ENCODE measurements around the gene SAT1.

SAT1 gene

GRCh38 chrX:23803931-23804381, 21.0 kb downstream of the SAT1 start:
- H3K4me1 ChIP-seq, result peaks cover 6% of the 10 kb centered on the region
- TF ChIP-seq Cebpa-rat (IDR thresholded peaks at IDR 0.05), result peak; percentile 96
- H3K9ac ChIP-seq, result no peak overlapping the region
- no peaks in the 10 kb centered on the region for H3K36me3 ChIP-seq
- no peaks in the 10 kb centered on the region for H3K9me3 ChIP-seq
- no peaks in the 10 kb centered on the region for H3K27me3 ChIP-seq
- no peak overlapping the region for H3K4me2 ChIP-seq
- no peak overlapping the region for H3K4me3 ChIP-seq
- no peak overlapping the region for H3K27ac ChIP-seq
- no peaks in the 10 kb centered on the region for H4K20me1 ChIP-seq

- Histone ChIP-seq H3K9ac (no peak overlapping the region), H3K27ac (no peak overlapping the region), H4K20me1 (no peaks in the 10 kb centered on the region), H3K36me3 (no peaks in the 10 kb centered on the region), H3K9me3 (no peaks in the 10 kb centered on the region), H3K4me1 (peaks cover 6% of the 10 kb centered on the region), H3K4me3 (no peak overlapping the region), H3K4me2 (no peak overlapping the region), H3K27me3 (no peaks in the 10 kb centered on the region)
- no peak for TF ChIP-seq Cebpa-rat (IDR thresholded peaks at IDR 0.05)
These were observed 21.6 kb downstream of the SAT1 start for GRCh38 chrX:23804578-23804977.

GRCh38 chrX:23805389-23805788, 22.4 kb downstream of the SAT1 start:
- H3K27me3 ChIP-seq, result no peaks in the 10 kb centered on the region
- peaks cover 6% of the 10 kb centered on the region for H3K4me1 ChIP-seq
- H3K36me3 ChIP-seq, result no peaks in the 10 kb centered on the region
- H4K20me1 ChIP-seq, result no peaks in the 10 kb centered on the region
- H3K4me3 ChIP-seq, result no peak overlapping the region
- H3K9me3 ChIP-seq, result no peaks in the 10 kb centered on the region
- H3K27ac ChIP-seq, result no peak overlapping the region
- H3K9ac ChIP-seq, result no peak overlapping the region
- no peak for TF ChIP-seq Cebpa-rat (IDR thresholded peaks at IDR 0.05)
- no peak overlapping the region for H3K4me2 ChIP-seq

- H3K4me3 ChIP-seq, result no peak overlapping the region
- no peaks in the 10 kb centered on the region for H3K36me3 ChIP-seq
- H3K9me3 ChIP-seq, result peaks cover 10% of the 10 kb centered on the region; the same call in 1 of the 2 replicates
- H3K4me1 ChIP-seq, result no peaks in the 10 kb centered on the region
- H4K20me1 ChIP-seq, result no peaks in the 10 kb centered on the region
- no peak overlapping the region for H3K27ac ChIP-seq
- no peaks in the 10 kb centered on the region for H3K27me3 ChIP-seq
- no peak for TF ChIP-seq Cebpa-rat (IDR thresholded peaks at IDR 0.05)
- no peak overlapping the region for H3K4me2 ChIP-seq
- no peak overlapping the region for H3K9ac ChIP-seq
These were observed 27.3 kb downstream of the SAT1 start for GRCh38 chrX:23810279-23810678.

GRCh38 chrX:23811108-23811651, 28.2 kb downstream of the SAT1 start:
- Histone ChIP-seq H3K9ac (no peak overlapping the region), H3K27me3 (no peaks in the 10 kb centered on the region), H4K20me1 (no peaks in the 10 kb centered on the region), H3K4me3 (no peak overlapping the region), H3K4me1 (no peaks in the 10 kb centered on the region), H3K4me2 (no peak overlapping the region), H3K27ac (no peak overlapping the region), H3K9me3 (peaks cover 10% of the 10 kb centered on the region; the same call in 1 of the 2 replicates), H3K36me3 (no peaks in the 10 kb centered on the region)
- no peak for TF ChIP-seq Cebpa-rat (IDR thresholded peaks at IDR 0.05)

GRCh38 chrX:23811656-23812055, 28.7 kb downstream of the SAT1 start:
- no peak overlapping the region for H3K4me3 ChIP-seq
- no peak overlapping the region for H3K9ac ChIP-seq
- no peak overlapping the region for H3K27ac ChIP-seq
- no peaks in the 10 kb centered on the region for H4K20me1 ChIP-seq
- no peaks in the 10 kb centered on the region for H3K27me3 ChIP-seq
- no peak for TF ChIP-seq Cebpa-rat (IDR thresholded peaks at IDR 0.05)
- H3K4me2 ChIP-seq, result no peak overlapping the region
- no peaks in the 10 kb centered on the region for H3K4me1 ChIP-seq
- no peaks in the 10 kb centered on the region for H3K36me3 ChIP-seq
- H3K9me3 ChIP-seq, result peaks cover 10% of the 10 kb centered on the region; the same call in 1 of the 2 replicates

- Histone ChIP-seq H3K9ac (no peak overlapping the region), H3K4me2 (no peak overlapping the region), H3K4me3 (no peak overlapping the region), H3K27me3 (no peaks in the 10 kb centered on the region), H3K9me3 (peaks cover 10% of the 10 kb centered on the region; the same call in 1 of the 2 replicates), H3K27ac (no peak overlapping the region), H3K36me3 (no peaks in the 10 kb centered on the region), H3K4me1 (no peaks in the 10 kb centered on the region), H4K20me1 (no peaks in the 10 kb centered on the region)
- no peak for TF ChIP-seq Cebpa-rat (IDR thresholded peaks at IDR 0.05)
These were observed 30.8 kb downstream of the SAT1 start for GRCh38 chrX:23813808-23814207.

GRCh38 chrX:23815376-23815775, 32.4 kb downstream of the SAT1 start:
- Histone ChIP-seq H3K9ac (no peak overlapping the region), H3K4me3 (no peak overlapping the region), H3K36me3 (no peaks in the 10 kb centered on the region)

GRCh38 chrX:23816179-23816578, 33.2 kb downstream of the SAT1 start:
- Histone ChIP-seq H3K4me1 (no peaks in the 10 kb centered on the region), H3K4me3 (no peak overlapping the region), H3K9ac (no peak overlapping the region), H3K27ac (no peak overlapping the region), H3K4me2 (no peak overlapping the region), H3K27me3 (no peaks in the 10 kb centered on the region), H3K36me3 (no peaks in the 10 kb centered on the region), H4K20me1 (no peaks in the 10 kb centered on the region), H3K9me3 (peaks cover 10% of the 10 kb centered on the region; the same call in 1 of the 2 replicates)
- TF ChIP-seq Cebpa-rat (IDR thresholded peaks at IDR 0.05), result no peak

More at GRCh38 chrX:23815376-23815775, 32.4 kb downstream of the SAT1 start:
- no peak for TF ChIP-seq Cebpa-rat (IDR thresholded peaks at IDR 0.05)
- Histone ChIP-seq H3K27me3 (no peaks in the 10 kb centered on the region), H3K4me2 (no peak overlapping the region), H3K9me3 (peaks cover 10% of the 10 kb centered on the region; the same call in 1 of the 2 replicates), H3K27ac (no peak overlapping the region), H3K4me1 (no peaks in the 10 kb centered on the region), H4K20me1 (no peaks in the 10 kb centered on the region)

- Histone ChIP-seq H3K9ac (no peak overlapping the region), H4K20me1 (no peaks in the 10 kb centered on the region), H3K4me3 (no peak overlapping the region), H3K27ac (no peak overlapping the region), H3K4me1 (no peaks in the 10 kb centered on the region), H3K9me3 (peaks cover 10% of the 10 kb centered on the region; the same call in 1 of the 2 replicates), H3K4me2 (no peak overlapping the region), H3K36me3 (no peaks in the 10 kb centered on the region), H3K27me3 (no peaks in the 10 kb centered on the region)
- TF ChIP-seq Cebpa-rat (IDR thresholded peaks at IDR 0.05), result no peak
These were observed 35.0 kb downstream of the SAT1 start for GRCh38 chrX:23817979-23818336.

Measured in BLaER1 (cell line).